Transverse colon (tissue), 4 donors: ENCODE measurements around the gene SMG6.

Experiments
- EP300 ChIP-seq: sonication (generic); formaldehyde crosslinking; IDR thresholded peaks from one replicate; pipeline ENCODE4 v1.6.1; 2017; ENCODE audit warnings: antibody characterized with exemption, low read depth
- POLR2A ChIP-seq: fragments of 450-650 bp; IDR thresholded peaks from one replicate; pipeline ENCODE4 v1.6.1; 2016; ENCODE audit warnings: antibody characterized with exemption, mild to moderate bottlenecking, moderate library complexity
- POLR2AphosphoS5 ChIP-seq, 3 donors: sonication (generic); formaldehyde crosslinking; IDR thresholded peaks; one replicate each; pipeline ENCODE4 v1.6.1; 2016; ENCODE audit warnings: antibody characterized with exemption in 3 of 3
- TF ChIP-seq, protein P1 (sequence below), 5 experiments: fragments of 200-600 bp in 3 of 5; fragments of 450-650 bp in 2 of 5; sonication (generic) in 3 of 5; IDR thresholded peaks; 1 replicate in 2 of 5; 2 replicates in 3 of 5; pipeline ENCODE4 v1.5.1; 2016 to 2017; ENCODE audit warnings: antibody characterized with exemption in 5 of 5, inconsistent platforms in 3 of 5, mild to moderate bottlenecking in 2 of 5, moderate library complexity in 1 of 5

DNA sequence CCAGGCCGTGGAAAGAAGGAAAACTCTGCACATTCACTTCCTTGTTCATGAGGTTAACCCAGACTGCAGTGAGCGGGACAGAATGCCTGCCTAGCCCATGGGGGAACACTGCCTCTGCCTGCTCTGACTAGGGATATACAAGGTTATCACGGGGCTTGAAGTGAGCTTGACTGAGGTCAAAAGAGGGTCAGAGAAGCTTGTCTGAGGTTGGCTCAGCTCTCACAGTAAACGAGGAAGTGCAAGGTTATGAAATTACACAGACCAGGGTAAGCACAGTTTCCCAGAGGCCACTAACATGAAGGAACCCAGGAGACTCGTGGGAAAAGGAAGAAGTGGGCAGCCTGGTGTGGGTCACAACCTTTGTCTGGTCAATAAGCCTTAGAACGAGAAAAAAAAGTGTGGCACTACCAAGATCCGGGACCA, 220.0 kb downstream of the SMG6 start:
- TF ChIP-seq, protein P1, sequence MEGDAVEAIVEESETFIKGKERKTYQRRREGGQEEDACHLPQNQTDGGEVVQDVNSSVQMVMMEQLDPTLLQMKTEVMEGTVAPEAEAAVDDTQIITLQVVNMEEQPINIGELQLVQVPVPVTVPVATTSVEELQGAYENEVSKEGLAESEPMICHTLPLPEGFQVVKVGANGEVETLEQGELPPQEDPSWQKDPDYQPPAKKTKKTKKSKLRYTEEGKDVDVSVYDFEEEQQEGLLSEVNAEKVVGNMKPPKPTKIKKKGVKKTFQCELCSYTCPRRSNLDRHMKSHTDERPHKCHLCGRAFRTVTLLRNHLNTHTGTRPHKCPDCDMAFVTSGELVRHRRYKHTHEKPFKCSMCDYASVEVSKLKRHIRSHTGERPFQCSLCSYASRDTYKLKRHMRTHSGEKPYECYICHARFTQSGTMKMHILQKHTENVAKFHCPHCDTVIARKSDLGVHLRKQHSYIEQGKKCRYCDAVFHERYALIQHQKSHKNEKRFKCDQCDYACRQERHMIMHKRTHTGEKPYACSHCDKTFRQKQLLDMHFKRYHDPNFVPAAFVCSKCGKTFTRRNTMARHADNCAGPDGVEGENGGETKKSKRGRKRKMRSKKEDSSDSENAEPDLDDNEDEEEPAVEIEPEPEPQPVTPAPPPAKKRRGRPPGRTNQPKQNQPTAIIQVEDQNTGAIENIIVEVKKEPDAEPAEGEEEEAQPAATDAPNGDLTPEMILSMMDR (IDR thresholded peaks at IDR 0.05) = no peak
- TF ChIP-seq POLR2A (no peak), EP300 (no peak), POLR2AphosphoS5 (IDR thresholded peaks at IDR 0.05) (no peak)
